Activated B cell treated with CpG ODN at 0.5 μM for 24 hours (primary cell): ENCODE measurements around the gene CD226. TPM values are rescaled to one million over a fixed set of nuclear protein-coding genes. Genes with fewer than 3 reads are reported as not detected.

Experiments
- ATAC-seq: fragments of 200-7000 bp; cut with Tn5 transposase; one replicate; pipeline ENCODE4 v1.10.0; 2021; ENCODE audit warnings: low read depth, mild to moderate bottlenecking, moderate library complexity
- CTCF ChIA-PET: fragments of 350-600 bp; sonication (Branson Sonifier 250); formaldehyde crosslinking; loops from one replicate; lab custom pipeline; 2021; ENCODE audit warnings: antibody characterized with exemption; lab: Charles Lee
- POLR2A ChIA-PET: fragments of 350-600 bp; sonication (Branson Sonifier 250); formaldehyde crosslinking; loops from one replicate; lab custom pipeline; 2021; ENCODE audit warnings: antibody characterized with exemption; lab: Charles Lee
- DNase-seq: peaks from one replicate; pipeline ENCODE4 v3.0.0; 2022
- H3K27ac Mint-ChIP-seq: one replicate; pipeline ENCODE4 v1.8.0; 2020; ENCODE audit warnings: mixed read lengths
- H3K27me3 Mint-ChIP-seq: one replicate; pipeline ENCODE4 v1.8.0; 2021; ENCODE audit warnings: mixed read lengths
- H3K36me3 Mint-ChIP-seq: one replicate; pipeline ENCODE4 v1.8.0; 2021; ENCODE audit warnings: low read depth, mixed read lengths
- H3K4me1 Mint-ChIP-seq: one replicate; pipeline ENCODE4 v1.8.0; 2021; ENCODE audit warnings: mixed read lengths
- H3K4me3 Mint-ChIP-seq: one replicate; pipeline ENCODE4 v1.8.0; 2020; ENCODE audit warnings: mild to moderate bottlenecking, mixed read lengths
- H3K9me3 Mint-ChIP-seq: one replicate; pipeline ENCODE4 v1.8.0; 2020; ENCODE audit warnings: mixed read lengths
- CTCF ChIP-seq: fragments of 200-600 bp; IDR thresholded peaks from one replicate; pipeline ENCODE4 v1.8.0; 2022; ENCODE audit warnings: antibody characterized with exemption, mild to moderate bottlenecking
- intact Hi-C: fragments of 100-400 bp; cut with micrococcal nuclease; formaldehyde crosslinking; loops from one replicate; pipeline ENCODE4 v1.15.1; 2024
- total RNA-seq: library from RNA; stranded (reverse); gene quantifications from 2 replicates; pipeline ENCODE4 v1.2.3, GENCODE V29; 2022

Gene CD226
- total RNA-seq, 1 donor from 2014 or later = 8.3 TPM

GRCh38 chr18:69897397-69898108, 50.1 kb downstream of the CD226 start:
- DNase-seq (no peak), ATAC-seq (no peak)
- ChIA-PET CTCF (no interaction called here), POLR2A (no interaction called here)
- Mint-ChIP-seq H3K4me1 (peaks cover 6% of the 10 kb centered on the region), H3K27me3 (no peaks in the 10 kb centered on the region), H3K4me3 (peak overlapping the region; percentile 44), H3K27ac (no peak overlapping the region), H3K36me3 (no peaks in the 10 kb centered on the region), H3K9me3 (peaks cover 3% of the 10 kb centered on the region)
- intact Hi-C loops = no loop called here
- TF ChIP-seq CTCF = no peak

GRCh38 chr18:69895066-69896047, 52.3 kb downstream of the CD226 start:
- H3K9me3 Mint-ChIP-seq = peaks cover 7% of the 10 kb centered on the region
- H3K4me1 Mint-ChIP-seq = peaks cover 6% of the 10 kb centered on the region
- no peak overlapping the region for H3K4me3 Mint-ChIP-seq
- no peak for TF ChIP-seq CTCF
- H3K27ac Mint-ChIP-seq = no peak overlapping the region
- ChIA-PET POLR2A (no interaction called here), CTCF (no interaction called here)
- peaks cover 4% of the 10 kb centered on the region for H3K36me3 Mint-ChIP-seq
- no peak for DNase-seq
- intact Hi-C loops = no loop called here
- no peaks in the 10 kb centered on the region for H3K27me3 Mint-ChIP-seq
- ATAC-seq = no peak

- DNase-seq = no peak
- peaks cover 5% of the 10 kb centered on the region for H3K9me3 Mint-ChIP-seq
- peaks cover 4% of the 10 kb centered on the region for H3K36me3 Mint-ChIP-seq
- intact Hi-C loops = no loop called here
- ChIA-PET CTCF (no interaction called here), POLR2A (no interaction called here)
- H3K27me3 Mint-ChIP-seq = no peaks in the 10 kb centered on the region
- no peak overlapping the region for H3K27ac Mint-ChIP-seq
- TF ChIP-seq CTCF = no peak
- ATAC-seq = no peak
- peaks cover 6% of the 10 kb centered on the region for H3K4me1 Mint-ChIP-seq
- no peak overlapping the region for H3K4me3 Mint-ChIP-seq
Measured at GRCh38 chr18:69894467-69894866, 53.2 kb downstream of the CD226 start.

- peaks cover 5% of the 10 kb centered on the region for H3K9me3 Mint-ChIP-seq
- POLR2A ChIA-PET = no interaction called here
- peaks cover 4% of the 10 kb centered on the region for H3K36me3 Mint-ChIP-seq
- DNase-seq = no peak
- H3K27ac Mint-ChIP-seq = no peak overlapping the region
- peaks cover 3% of the 10 kb centered on the region for H3K4me1 Mint-ChIP-seq
- CTCF ChIA-PET = no interaction called here
- TF ChIP-seq CTCF = no peak
- no peak overlapping the region for H3K4me3 Mint-ChIP-seq
- ATAC-seq = no peak
- intact Hi-C loops = no loop called here
- peaks cover 3% of the 10 kb centered on the region for H3K27me3 Mint-ChIP-seq
Measured at GRCh38 chr18:69890558-69890957, 57.1 kb downstream of the CD226 start.

GRCh38 chr18:69889009-69889408, 58.7 kb downstream of the CD226 start:
- no peak for ATAC-seq

More at GRCh38 chr18:69889009-69889408, 58.7 kb downstream of the CD226 start:
- ChIA-PET CTCF (no interaction called here), POLR2A (interaction anchor here (0.6 kb wide), 1 partner anchor 36 kb away, joined by 3 read pairs; no protein-coding TSS in a partner anchor)
- intact Hi-C loops = no loop called here
- DNase-seq = no peak
- H3K36me3 Mint-ChIP-seq = peaks cover 4% of the 10 kb centered on the region
- peaks cover 5% of the 10 kb centered on the region for H3K9me3 Mint-ChIP-seq
- no peak overlapping the region for H3K4me3 Mint-ChIP-seq
- TF ChIP-seq CTCF = no peak
- H3K27ac Mint-ChIP-seq = no peak overlapping the region
- peaks cover 3% of the 10 kb centered on the region for H3K27me3 Mint-ChIP-seq
- H3K4me1 Mint-ChIP-seq = peaks cover 10% of the 10 kb centered on the region
